GM13976 (cell line): ENCODE measurements around the gene AFDN.

Experiments used
- DNase-seq: peaks from one replicate; pipeline ENCODE4 v3.0.0; 2012; ENCODE audit warnings: low spot score
- in situ Hi-C: fragments of 300-500 bp; cut with MboI; formaldehyde crosslinking; loops from one replicate; pipeline ENCODE4 v1.12.0; 2022; ENCODE audit warnings: low sequenced_read_pairs, mixed read lengths, inconsistent platforms; ENCODE audit not compliant: unreplicated experiment
- TF ChIP-seq, protein P1 (sequence below): IDR thresholded peaks from 2 replicates; pipeline ENCODE4 v1.5.1; 2012; ENCODE audit warnings: borderline replicate concordance, mild to moderate bottlenecking; ENCODE audit not compliant: insufficient read depth; ENCODE audit errors: extremely low read depth, missing control alignments, control extremely low read depth

Gene AFDN

DNA sequence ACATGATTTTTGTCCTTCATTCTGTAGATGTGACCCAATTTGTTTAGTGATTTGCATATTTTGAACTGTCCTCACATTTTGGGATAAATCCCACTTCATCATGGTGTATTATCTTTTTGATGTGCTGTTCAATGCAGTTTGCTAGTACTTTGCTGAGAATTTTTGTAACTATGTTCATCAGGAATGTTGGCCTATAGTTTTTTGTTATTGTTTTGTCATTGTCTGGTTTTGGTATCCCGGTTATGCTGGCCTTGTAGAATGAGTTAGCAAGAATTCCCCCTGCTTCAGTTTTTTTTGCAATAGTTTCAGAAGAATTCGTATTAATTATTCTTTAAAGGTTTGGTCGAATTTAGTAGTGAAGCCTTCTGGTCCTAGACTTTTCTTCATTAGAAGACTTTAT is 182.6 kb downstream of the AFDN start:
- TF ChIP-seq, protein P1, sequence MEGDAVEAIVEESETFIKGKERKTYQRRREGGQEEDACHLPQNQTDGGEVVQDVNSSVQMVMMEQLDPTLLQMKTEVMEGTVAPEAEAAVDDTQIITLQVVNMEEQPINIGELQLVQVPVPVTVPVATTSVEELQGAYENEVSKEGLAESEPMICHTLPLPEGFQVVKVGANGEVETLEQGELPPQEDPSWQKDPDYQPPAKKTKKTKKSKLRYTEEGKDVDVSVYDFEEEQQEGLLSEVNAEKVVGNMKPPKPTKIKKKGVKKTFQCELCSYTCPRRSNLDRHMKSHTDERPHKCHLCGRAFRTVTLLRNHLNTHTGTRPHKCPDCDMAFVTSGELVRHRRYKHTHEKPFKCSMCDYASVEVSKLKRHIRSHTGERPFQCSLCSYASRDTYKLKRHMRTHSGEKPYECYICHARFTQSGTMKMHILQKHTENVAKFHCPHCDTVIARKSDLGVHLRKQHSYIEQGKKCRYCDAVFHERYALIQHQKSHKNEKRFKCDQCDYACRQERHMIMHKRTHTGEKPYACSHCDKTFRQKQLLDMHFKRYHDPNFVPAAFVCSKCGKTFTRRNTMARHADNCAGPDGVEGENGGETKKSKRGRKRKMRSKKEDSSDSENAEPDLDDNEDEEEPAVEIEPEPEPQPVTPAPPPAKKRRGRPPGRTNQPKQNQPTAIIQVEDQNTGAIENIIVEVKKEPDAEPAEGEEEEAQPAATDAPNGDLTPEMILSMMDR: no peak
- no peak for DNase-seq
- in situ Hi-C loops: no loop called here

DNA sequence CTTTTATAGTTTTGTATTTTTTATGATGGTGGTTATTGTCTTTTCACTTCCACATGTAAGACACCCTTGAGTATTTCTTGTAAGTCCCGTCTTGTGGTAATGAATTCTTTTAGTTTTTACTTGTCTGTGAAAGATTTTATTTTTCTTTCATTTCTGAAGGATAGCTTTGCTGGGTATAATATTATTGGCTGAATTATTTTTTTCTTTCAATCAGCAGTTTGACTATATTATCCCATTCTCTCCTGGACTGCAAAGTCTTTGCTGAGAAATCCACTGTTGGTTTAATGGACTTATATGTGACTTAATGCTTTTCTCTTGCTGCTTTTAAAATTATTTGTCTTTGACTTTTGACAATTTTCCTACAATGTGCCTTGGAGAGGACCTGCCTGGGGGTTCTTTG is 184.6 kb downstream of the AFDN start:
- TF ChIP-seq, protein P1: no peak

DNA sequence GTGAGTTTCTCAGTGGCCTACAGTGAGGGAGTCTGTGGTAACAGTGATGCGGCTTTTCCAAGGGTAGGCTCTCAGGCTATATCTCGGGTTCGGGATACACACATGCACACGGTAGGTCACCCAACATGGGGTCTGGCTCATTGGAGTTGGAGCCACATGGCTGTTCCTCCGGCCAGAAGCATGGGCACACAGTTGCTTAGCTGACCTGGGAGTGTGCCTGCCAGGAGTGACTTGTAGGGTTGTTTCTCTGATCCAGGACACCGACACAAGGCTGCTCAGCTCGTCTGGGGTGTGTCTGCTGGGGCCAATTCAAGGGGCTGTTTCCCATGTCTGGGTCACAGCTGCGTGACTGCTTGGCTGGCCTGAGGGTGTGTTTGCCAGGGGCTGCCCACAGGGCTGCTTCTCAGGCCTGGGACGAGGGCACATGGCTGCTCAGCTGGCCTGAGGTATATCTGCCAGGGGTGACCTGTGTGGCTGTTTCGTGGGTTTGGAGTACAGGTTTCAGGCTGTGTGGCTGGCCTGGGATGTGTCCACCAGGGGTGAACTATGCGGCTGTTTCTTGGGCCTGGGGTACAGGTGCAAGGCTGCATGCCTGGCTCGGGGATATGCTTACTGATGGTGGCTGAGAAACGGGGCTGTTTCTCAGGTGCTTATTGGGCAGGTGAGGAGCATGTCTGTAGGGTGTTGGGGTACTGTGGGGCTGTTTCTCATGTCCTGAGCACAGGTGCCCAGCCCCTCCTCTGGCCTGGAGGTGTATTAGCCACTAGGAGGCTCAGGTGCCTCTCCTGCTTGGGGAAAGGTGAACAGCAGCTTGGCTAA is 185.9 kb downstream of the AFDN start:
- in situ Hi-C loops: no loop called here
- TF ChIP-seq, protein P1: no peak
- DNase-seq: no peak

More for the DNA sequence above, 184.6 kb downstream of the AFDN start:
- in situ Hi-C loops: no loop called here
- DNase-seq: no peak

DNA sequence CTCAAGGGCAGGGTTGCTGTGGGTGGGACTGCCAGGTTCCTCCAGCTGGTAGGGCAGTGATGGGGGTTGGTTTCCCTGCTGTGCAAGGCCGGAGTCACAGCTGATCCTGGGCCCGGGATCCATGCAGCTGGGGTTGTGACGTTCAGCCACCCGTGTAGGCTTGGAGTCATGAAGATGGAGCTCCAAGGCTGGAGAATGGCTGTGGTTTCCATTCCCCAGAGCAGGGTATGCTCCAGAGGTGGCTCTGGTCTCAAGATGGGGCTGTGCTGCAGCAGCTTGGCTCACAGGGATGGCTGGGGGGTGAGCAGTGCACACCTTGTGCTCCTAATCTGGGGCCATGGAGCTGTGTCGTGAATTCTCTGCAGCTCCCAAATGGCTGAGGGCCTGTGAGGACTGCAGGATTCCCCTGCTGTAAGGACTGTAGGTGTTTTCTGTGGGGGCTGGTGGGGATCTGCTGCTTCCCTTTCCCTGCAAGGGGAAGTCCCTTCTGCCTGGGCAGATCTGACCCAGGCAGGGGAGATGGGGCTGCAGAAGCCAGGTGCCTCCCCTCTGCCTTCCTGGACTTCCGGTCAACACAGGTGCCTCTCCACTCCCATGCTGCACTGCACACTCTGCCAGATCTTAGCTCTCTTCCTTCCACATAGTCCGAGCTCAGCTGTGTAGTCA is 186.7 kb downstream of the AFDN start:
- TF ChIP-seq, protein P1: no peak
- no peak for DNase-seq
- in situ Hi-C loops: no loop called here

DNA sequence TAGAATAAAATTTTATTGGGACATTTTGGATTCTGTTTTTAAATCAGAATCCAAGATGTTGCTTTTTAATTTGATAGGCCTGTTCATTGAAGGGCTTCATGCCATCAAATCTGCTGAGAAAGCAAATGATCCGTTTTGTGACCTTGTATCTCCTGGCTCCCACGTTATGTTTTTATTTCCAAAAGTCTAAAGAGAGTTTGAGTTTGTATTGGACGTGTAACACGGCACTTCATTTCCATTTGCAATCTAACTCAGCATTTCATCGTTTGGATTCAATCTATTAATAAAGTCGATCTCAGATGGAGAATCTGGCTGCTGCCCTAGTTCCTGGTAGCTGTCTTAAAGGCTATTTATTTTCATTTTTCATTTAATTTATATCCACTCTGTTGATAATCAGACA is 187.7 kb downstream of the AFDN start:
- TF ChIP-seq, protein P1: no peak
- no peak for DNase-seq
- in situ Hi-C loops: no loop called here

- TF ChIP-seq, protein P1: no peak
- in situ Hi-C loops: no loop called here
- no peak for DNase-seq
Observed at GRCh38 chr6:168015009-168015408, 188.3 kb downstream of the AFDN start.
